SW 1271 (cell line): ENCODE data around the gene DLD.
"Not testable (repeated sequence)": the region's sequence is repeated elsewhere in the genome, so short reads cannot be mapped to it uniquely, and the experiment has no call there.

ENCODE experiments used
- DNase-seq, 2 experiments: peaks; one replicate each; lab custom pipeline; 2025; lab: John Stamatoyannopoulos, UW

DLD gene

GRCh38 chr7:107945332-107945731 lies 54.3 kb downstream of the DLD start:
- DNase-seq, result no peak

DNA sequence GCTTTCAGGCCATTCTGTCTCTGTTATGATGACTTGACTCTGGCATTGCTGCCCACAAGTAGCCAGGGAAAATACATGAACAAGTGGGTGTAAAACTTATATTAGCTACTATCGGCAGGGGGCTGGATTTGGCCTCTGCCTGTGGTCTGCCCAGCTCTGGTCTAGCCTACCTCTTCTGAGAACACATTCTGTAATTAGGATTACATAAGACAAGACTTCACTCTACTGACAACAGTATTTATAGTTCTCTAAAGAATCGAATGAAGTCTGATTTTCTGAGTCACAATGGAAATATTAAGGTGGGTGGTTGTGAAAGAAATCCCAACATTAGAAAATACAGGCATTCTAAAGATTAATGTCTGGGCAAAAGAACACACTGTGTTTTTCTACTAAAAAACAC lies 55.5 kb downstream of the DLD start:
- no peak for DNase-seq

- DNase-seq, result no peak
These were observed 55.9 kb downstream of the DLD start for GRCh38 chr7:107946881-107947280.

DNA sequence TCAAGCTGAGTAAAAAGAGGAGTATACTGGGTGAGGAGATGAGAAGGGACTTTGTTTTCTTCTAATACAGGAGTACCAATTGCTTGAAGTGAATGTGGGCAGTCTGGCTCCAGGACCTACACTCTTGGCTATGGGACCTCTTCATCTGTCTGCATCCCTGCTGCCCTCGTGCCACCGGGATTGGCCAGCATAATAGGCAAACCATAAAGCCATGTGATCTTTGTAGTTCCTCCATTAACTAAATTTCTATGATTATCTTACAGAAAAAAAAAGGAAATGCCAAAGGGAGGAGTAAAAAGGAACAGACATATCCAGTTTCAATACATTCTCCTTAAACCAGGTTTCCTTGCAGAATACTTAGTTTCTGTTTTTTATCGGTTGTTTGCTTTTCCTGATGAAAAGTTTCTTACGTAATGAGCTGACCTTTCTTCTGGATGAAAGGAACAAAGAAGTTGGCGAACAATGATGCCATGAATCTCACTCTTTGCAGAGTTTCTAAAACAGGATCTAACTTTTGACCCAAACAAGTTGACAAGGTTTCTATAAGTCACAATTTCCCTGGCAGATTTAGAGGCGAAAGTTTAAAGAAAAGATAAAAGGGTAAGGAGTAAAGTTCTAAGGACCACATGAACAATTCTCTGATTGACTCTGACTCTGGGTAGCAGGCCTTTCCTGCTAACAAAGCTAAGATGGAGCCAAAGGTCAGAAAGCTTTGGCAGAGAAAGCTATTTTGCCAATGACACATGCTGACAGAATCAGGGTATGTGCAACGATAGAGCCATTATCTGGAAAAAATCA lies 57.9 kb downstream of the DLD start:
- peak in 1 of 2 experiments; percentile 55 for DNase-seq

DNA sequence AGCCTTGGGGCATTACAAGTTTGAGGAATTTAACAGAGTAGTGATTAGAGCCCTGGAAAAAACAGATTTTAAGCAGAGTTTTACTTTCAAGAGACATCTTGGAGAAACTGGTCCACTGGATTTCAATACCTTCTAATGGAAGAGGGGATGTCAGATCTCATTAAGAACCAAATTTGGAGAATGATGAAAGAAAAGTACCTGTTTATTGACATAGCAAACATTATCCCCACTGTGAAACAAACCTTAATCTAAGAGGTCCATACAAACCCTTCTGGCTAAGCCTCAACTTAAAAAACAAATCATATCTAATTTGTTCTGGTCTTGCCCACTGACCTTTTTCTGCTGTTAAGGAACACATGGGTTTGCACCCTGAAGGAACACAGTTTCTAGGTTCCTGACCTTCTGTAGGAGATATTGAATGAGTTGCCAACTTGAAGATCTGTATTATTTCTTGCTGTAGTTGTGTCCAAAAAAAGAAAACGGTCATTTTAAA lies 58.5 kb downstream of the DLD start:
- DNase-seq, result no peak

DNA sequence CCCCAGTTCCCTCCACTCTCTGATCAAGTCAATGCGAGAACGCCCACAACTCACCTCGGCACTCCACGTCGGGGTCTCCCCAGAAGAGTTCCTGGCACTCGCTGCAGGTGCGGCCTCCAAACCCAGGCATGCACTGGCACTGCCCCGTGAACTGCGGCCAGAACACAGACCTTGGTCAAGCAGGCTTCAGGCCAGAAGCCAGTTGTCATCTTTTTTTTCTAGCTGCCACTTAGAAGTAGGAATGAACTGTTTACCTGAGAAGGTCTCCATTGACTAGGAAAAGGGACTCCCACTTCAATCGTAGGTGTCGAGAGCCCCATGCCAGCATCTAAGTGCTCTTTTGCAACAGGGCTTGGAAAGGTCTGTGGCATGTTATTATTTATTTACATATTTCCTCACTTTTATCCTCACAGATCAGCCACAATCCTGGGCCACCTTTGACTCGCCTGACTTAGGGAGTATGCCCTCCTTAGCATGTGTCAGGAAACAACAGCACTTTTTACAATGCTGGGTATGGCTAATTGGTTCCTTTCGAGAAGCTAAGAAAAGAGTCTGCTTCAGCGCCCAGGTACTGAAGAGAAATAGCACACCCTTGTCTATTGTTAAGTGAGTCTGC lies 60.3 kb downstream of the DLD start:
- DNase-seq, result no peak

DNA sequence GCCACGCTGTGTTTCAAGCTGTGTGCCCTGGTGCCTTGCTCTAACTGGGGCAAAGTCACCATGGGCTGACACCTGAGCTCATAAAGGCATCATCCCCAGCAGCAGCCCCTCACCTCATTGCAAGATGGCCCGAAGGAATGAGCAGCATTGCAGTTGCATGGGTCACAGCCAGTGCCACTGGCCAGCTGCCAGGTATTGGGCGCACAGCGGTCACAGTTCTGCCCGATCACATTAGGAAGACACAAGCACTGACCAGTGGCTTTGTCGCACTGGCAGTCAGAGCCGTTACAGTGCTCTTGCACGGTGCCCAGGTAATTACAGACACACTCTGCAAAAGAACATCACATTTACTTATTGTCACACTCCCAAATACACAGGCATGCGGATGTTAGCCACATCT lies 60.9 kb downstream of the DLD start:
- DNase-seq, result no peak

DNA sequence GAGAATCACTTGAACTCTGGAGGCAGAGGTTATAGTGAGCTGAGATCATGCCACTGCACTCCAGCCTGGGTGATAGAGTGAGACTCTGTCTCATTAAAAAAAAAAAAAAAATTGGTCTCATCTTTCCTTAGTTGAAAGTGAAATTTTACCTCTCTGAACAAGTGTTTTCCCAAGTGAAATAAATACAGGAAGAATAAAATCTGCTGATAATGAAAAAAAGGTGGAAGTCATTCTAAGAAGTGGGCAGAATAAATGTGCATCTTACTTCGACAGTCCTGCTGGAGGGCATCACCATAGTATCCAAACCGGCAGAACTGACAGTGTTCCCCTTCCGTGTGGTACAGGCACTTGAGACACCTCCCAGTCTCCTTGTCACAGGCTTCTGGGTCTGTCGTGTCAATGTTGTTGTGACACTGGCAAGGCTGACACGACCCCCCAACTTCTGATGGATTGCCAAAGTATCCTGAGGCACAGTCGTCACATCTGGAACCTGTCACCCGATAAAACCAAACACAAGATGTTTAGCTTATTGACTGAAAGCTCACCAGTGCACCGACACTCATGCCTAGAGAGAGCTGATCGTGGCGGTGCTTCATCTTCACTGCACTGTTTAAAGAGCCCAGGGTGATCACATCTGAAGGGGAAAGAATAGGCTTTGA lies 62.4 kb downstream of the DLD start:
- DNase-seq, result no peak

- DNase-seq, result no peak
These were observed 62.9 kb downstream of the DLD start for GRCh38 chr7:107953924-107954303.

GRCh38 chr7:107955394-107955793 lies 64.4 kb downstream of the DLD start:
- DNase-seq, result no peak

DNA sequence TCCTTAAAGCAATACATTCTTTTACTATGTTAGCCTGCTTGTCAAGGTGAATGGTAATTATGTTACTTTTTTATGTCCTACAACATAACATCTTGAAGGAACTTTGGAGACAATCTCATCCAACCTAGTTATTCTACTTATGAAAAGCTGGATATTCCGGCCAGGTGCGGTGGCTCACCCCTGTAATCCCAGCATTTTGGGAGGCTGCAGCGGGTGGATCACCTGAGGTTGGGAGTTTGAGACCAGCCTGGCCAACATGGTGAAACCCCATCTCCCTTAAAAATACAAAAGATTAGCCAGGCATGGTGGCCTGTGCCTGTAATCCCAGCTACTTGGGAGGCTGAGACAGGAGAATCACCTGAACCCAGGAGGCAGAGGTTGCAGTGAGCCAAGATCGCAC lies 66.0 kb downstream of the DLD start:
- DNase-seq, result not testable (repeated sequence)

- DNase-seq, result no peak
These were observed 66.5 kb downstream of the DLD start for GRCh38 chr7:107957436-107957835.

DNA sequence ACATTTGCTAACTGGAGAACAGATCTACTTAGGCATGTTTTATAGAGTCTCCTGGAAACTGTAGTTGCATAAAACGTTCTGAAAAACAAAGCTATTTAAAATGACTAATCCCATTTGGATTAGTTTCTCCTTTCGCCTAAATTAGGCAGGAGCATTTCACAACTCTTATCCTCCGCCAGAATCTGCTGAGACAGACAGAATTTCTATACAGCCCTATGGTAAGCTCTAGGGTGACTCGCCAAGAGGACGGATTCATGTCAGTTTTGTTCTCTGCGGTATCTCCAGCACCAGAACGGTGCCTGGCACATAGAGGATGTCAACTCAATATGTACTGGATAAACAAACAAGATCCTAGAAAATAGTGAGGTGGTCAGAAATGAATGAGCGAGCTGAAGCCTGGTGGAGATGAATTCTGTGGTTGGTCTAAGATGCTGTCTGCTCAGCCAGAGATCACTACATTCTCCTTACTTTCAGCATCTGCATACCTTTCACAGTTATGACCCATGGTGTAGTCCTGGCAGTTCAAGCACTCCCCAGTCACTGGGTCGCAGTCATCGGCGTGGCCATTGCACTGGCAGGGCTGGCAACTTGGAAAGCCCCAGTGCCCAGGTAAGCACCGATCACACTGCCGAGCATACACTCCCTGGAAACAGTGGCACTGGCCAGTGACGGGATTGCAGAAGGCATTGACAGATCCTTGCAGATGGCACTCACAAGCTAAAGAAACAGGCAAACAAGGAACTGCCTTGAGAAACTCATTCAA lies 68.0 kb downstream of the DLD start:
- DNase-seq, result no peak

GRCh38 chr7:107959527-107959898 lies 68.5 kb downstream of the DLD start:
- DNase-seq, result no peak

DNA sequence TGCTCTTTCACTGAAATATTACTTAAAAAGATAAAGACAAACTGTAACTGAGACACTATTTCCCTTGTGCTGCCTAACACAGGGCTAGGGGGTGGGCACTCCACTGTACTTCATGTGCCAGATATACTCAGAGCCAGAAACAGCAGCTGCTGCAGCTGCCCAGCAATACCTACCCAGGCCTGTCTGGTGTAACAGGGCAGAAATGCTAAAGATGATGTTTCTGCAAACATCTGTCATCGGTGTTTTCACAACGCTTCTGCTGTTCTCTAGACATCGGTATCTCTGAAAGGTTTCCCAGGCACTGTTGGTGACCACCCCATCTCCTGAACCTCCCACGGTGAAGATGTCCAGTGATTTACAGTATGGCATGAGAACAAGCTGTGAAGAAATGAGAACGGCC lies 69.3 kb downstream of the DLD start:
- no peak for DNase-seq

DNA sequence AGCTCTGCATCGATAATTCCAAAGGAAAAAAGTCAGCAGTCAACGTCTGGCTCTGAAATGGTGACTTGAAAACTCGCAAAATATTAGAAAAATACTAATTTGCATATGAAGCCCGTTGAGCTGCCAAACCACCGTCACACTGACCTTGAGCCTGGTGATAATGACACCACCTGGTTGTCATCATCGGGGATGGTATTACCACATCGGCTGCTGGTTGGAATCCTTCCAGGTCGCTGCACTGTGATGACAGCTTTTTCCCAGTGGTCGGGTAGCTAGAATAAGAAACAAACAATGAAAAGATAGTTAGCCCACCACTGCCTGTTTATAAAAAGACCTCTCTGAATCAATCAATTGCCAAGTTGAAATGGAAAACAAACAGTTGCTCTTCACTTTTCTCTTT lies 70.4 kb downstream of the DLD start:
- no peak for DNase-seq

- DNase-seq, result no peak
These were observed 71.8 kb downstream of the DLD start for GRCh38 chr7:107962817-107963216.

- DNase-seq, result no peak
These were observed 73.5 kb downstream of the DLD start for GRCh38 chr7:107964510-107964909.

DNA sequence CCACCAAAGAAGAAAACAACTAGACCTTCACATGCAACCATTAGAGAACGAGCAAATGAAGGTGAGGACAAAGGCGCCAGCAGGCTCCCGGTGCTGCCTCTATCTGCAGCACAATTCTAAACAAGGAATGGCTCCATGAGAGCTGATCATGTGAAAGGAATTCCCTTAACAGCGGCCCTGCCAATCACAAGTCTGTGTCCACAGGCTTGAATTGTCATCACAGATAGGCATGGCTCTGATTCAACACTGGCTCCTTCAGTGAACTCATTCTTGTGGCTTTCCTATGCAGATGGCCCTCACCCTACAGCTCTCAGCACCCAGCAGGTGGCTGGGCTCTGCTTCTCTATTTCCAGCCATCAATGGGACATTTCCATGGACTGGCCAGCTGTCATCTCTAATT lies 75.7 kb downstream of the DLD start:
- DNase-seq, result peak in 1 of 2 experiments; percentile 42

GRCh38 chr7:107967420-107967819 lies 76.4 kb downstream of the DLD start:
- no peak for DNase-seq

DNA sequence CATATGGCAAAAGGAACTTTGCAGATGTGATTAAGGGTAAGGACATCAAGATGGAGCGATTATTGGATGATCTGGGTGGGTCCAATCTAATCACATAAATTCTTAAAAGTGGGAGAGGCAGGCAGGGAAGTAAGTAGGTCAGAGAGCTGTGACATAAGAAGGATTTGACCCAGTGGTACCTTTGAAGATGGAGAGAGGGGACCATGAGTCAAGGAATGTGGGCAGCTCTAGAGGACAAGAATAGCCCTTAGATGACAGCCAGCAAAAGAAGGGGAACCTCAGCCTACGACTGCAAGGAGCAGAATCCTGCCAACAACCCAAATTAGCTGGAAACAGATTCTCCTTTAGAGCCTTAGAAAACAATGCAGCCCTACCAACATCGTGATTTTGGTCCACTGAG lies 77.5 kb downstream of the DLD start:
- no peak for DNase-seq

DNA sequence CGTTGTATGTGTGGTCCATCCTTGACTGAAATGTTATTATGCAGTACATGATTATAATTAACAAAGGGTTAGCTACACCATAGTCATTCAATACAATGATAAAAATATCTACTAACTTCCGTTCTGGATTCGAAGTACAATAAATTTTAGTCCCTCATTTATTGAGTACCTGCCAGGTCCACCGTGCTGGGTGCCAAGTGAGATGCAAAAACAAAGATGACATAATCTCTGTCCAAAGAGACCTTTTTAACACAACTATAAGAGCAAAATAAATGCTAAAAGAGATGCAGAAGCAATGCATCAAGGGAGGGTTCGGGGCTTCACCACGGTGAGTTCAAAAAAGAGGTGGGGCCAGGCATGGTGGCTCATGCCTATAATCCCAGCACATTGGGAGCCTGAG lies 78.9 kb downstream of the DLD start:
- no peak for DNase-seq
